ENCODE results near the gene ATXN7L2. TPM values are rescaled to one million over a fixed set of nuclear protein-coding genes. Genes with fewer than 3 reads are reported as not detected.

The ATXN7L2 gene
- total and polyA plus RNA-seq, 10 of the 15 experiments (the other 5 are each of a cell fraction or from before 2014, with no cell fraction given), result 0.27 to 7.4 (median 4.9) TPM

DNA sequence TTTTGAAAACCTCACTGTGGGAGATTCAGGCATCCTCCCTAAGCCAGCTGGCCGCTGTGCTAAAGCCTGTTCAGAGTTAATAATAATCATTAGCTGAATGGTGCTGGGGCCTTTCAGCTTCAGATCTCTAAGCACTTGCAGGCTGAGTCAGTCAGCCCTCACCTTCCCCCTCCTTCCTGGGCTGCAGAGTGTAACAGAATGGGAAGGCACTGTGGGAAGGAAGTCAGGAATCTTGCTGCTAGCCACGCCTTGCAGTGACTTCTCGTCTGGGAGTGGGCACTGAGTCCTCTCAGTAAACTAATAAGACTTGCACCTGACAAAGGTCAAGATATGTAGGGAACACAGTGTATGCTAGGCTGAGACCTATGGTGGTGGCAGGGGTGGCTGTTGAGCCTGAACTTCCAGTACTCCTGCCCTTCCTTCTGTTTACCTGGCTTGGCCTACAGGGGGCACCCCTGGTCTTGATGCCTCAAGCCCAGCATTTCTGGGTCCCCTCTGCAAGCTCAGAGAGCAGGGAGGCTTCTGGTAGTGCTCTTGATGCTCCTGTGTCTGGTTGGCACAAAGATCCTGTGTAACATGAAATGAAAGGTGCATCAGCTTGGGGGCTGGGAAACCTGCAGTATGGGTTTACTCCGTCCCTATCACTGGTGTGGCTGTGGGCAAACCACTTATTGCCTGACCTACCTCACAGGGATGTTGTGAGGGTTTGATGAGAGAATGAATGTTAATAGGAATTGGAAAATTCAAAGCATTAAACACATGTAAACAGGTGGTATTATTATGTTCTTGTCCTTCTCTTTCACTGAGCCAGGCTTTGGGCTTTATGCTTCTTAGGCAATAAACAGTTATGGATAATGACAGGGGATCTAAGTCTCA is 16.2 kb downstream of the ATXN7L2 start:
- H3K4me2 ChIP-seq (ENCODE audit: control insufficient read depth, insufficient read depth), result no peak overlapping the region
- in situ Hi-C loops (cut with MboI) (no loop called here), intact Hi-C loops (cut with micrococcal nuclease; ENCODE audit: unreplicated experiment) (no loop called here)
- TF ChIP-seq, protein P1, sequence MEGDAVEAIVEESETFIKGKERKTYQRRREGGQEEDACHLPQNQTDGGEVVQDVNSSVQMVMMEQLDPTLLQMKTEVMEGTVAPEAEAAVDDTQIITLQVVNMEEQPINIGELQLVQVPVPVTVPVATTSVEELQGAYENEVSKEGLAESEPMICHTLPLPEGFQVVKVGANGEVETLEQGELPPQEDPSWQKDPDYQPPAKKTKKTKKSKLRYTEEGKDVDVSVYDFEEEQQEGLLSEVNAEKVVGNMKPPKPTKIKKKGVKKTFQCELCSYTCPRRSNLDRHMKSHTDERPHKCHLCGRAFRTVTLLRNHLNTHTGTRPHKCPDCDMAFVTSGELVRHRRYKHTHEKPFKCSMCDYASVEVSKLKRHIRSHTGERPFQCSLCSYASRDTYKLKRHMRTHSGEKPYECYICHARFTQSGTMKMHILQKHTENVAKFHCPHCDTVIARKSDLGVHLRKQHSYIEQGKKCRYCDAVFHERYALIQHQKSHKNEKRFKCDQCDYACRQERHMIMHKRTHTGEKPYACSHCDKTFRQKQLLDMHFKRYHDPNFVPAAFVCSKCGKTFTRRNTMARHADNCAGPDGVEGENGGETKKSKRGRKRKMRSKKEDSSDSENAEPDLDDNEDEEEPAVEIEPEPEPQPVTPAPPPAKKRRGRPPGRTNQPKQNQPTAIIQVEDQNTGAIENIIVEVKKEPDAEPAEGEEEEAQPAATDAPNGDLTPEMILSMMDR (IDR thresholded peaks at IDR 0.05 in 2 of 3, conservative IDR thresholded peaks at IDR 0.05 in 1 of 3; ENCODE audit: control insufficient read depth in 2 of 3, extremely low read depth in 1 of 3, insufficient read depth in 1 of 3, low read depth in 3 of 3, low read length in 3 of 3), result peak; percentile 49 to 57 (median 52); a peak in 5 of 6 replicates
- TF ChIP-seq, protein P2, sequence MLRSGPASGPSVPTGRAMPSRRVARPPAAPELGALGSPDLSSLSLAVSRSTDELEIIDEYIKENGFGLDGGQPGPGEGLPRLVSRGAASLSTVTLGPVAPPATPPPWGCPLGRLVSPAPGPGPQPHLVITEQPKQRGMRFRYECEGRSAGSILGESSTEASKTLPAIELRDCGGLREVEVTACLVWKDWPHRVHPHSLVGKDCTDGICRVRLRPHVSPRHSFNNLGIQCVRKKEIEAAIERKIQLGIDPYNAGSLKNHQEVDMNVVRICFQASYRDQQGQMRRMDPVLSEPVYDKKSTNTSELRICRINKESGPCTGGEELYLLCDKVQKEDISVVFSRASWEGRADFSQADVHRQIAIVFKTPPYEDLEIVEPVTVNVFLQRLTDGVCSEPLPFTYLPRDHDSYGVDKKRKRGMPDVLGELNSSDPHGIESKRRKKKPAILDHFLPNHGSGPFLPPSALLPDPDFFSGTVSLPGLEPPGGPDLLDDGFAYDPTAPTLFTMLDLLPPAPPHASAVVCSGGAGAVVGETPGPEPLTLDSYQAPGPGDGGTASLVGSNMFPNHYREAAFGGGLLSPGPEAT (IDR thresholded peaks at IDR 0.05; ENCODE audit: low read depth), result no peak
- TF ChIP-seq RAD21 (IDR thresholded peaks at IDR 0.05; ENCODE audit: insufficient read depth, low read depth, low read length), result peak; percentile 50; the same call in 1 of the 2 replicates
- TF ChIP-seq, protein P3, sequence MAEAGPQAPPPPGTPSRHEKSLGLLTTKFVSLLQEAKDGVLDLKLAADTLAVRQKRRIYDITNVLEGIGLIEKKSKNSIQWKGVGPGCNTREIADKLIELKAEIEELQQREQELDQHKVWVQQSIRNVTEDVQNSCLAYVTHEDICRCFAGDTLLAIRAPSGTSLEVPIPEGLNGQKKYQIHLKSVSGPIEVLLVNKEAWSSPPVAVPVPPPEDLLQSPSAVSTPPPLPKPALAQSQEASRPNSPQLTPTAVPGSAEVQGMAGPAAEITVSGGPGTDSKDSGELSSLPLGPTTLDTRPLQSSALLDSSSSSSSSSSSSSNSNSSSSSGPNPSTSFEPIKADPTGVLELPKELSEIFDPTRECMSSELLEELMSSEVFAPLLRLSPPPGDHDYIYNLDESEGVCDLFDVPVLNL (IDR thresholded peaks at IDR 0.05; ENCODE audit: low read depth, low read length), result no peak
- TF ChIP-seq STAT1 (conservative IDR thresholded peaks at IDR 0.05), result no peak
- no peaks in the 10 kb centered on the region for H3K27me3 ChIP-seq (replicated peaks in 1 of 2; ENCODE audit: control insufficient read depth in 2 of 2, insufficient read depth in 2 of 2, low read length in 1 of 2)
- no peak for DNase-seq (ENCODE audit: low read depth, low spot score)
- no peak overlapping the region for H3K4me3 ChIP-seq
- FAIRE-seq, result peak; percentile 35
- no peak overlapping the region for H3K27ac ChIP-seq (ENCODE audit: control insufficient read depth, insufficient read depth)
- H4K20me1 ChIP-seq (ENCODE audit: control insufficient read depth, insufficient read depth), result peaks cover 4% of the 10 kb centered on the region; the same call in 1 of the 2 replicates
- CTCF ChIA-PET, result interaction anchor here (0.6 to 26.7 kb wide), 12 partner anchors 10 to 299 kb away, joined by 3 to 1280 read pairs (median 4); partner anchors contain the start of genes AMIGO1, GPR61 and GSTM1
- no peak overlapping the region for H2AFZ ChIP-seq (ENCODE audit: control insufficient read depth, low read depth, low read length)
- peaks cover 1% of the 10 kb centered on the region for H3K4me1 ChIP-seq (ENCODE audit: control insufficient read depth, insufficient read depth, low read length)
- peaks cover 5% of the 10 kb centered on the region for H3K79me2 ChIP-seq (ENCODE audit: control insufficient read depth, insufficient read depth, low read length)
- H3K9ac ChIP-seq (ENCODE audit: control insufficient read depth, insufficient read depth, low read length), result no peak overlapping the region
- RAD21 ChIA-PET (ENCODE audit: unreplicated experiment), result interaction anchor here (0.6 to 13.4 kb wide), 5 partner anchors 9 to 151 kb away, joined by 3 to 422 read pairs (median 3); no protein-coding TSS in a partner anchor
- SMC1A ChIA-PET (ENCODE audit: uncharacterized antibody, unreplicated experiment), result interaction anchor here (0.6 to 14.4 kb wide), 5 partner anchors 9 to 400 kb away, joined by 3 to 431 read pairs (median 3); no protein-coding TSS in a partner anchor
- ATAC-seq, result peak; percentile 71
- peaks cover 7 to 20% of the 10 kb centered on the region in 2 experiments; a peak in 3 of 4 replicates for H3K36me3 ChIP-seq (ENCODE audit: control insufficient read depth in 2 of 2, insufficient read depth in 2 of 2, low read length in 1 of 2)
- WGBS (ENCODE audit: insufficient coverage, insufficient replicate concordance, low lambda C conversion rate, missing lambda C conversion rate), result 96% methylated on average over 4 of the region's 4 CpGs
- POLR2A ChIA-PET, result interaction anchor here (1.1 to 1.8 kb wide), 3 partner anchors 13 to 32 kb away, joined by 3 to 6 read pairs (median 3); no protein-coding TSS in a partner anchor
- no peaks in the 10 kb centered on the region for H3K9me3 ChIP-seq (replicated peaks; ENCODE audit: control insufficient read depth, insufficient read depth, low read length)
- BruUV-seq (replicated peaks), result no TSS peak

Measured in GM12878 (cell line).